Measurements from ENCODE around the gene FTSJ3. TPM values are rescaled to one million over a fixed set of nuclear protein-coding genes. Genes with fewer than 3 reads are reported as not detected.

Gene FTSJ3
- polyA plus RNA-seq, 2 of the 4 experiments (the other 2 are of a cell fraction): 74.5 to 104 TPM

DNA sequence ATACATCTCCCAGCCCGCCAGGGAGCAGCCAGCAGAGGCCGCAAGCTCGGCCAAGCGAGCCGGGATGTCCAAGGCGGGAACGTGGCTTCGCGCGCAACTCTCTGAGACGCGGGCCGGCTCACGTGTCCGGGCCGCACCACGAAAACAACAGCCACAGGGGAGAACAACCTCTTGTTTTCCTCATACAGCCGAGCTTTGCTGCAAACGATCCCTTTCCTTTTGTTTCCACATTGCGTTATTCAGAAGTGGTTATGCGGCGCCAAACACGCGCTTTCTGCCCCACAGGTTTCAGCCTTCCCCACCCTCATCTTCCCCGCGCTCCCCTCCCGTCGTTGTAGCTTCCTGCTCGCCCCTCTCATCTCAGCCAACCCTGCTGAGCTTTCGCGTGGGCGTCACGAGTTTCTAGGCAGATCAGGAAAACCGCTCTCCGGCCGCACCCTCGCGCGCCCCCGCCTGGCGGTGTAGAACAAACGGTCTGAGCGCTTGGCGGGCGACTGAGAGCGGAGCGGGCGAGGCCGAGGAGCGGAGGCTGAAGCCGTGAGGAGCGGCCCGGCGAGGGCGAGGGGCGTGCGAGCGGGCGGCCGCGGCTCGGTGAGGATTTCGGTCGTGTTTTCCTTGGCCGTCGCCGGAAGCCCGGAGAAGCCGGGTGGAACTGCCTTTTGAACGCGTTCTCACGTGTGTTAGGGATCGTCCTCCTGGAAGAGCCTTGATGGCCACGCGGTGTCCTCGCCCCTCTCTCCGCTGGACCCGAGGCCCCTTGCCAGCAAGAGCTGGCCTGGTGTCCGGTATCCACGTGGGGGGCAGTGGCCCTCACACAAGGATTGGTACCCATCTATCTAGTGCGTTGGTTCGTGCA lies 21.6 kb upstream of the FTSJ3 start (continued):
- TF ChIP-seq REST (IDR thresholded peaks at IDR 0.05) (peak; percentile 69), EP300 (IDR thresholded peaks at IDR 0.05) (no peak), HDAC2 (IDR thresholded peaks at IDR 0.05) (no peak; the same call in 1 of the 2 replicates), GATA3 (IDR thresholded peaks at IDR 0.05; ENCODE audit: borderline replicate concordance) (peak; percentile 91), FOXS1 (CRISPR knock-in tag; IDR thresholded peaks at IDR 0.05) (peak; percentile 63; the same call in 1 of the 2 replicates), ZC3H11A (IDR thresholded peaks at IDR 0.05) (no peak), ZNF302 (CRISPR knock-in tag; IDR thresholded peaks at IDR 0.05) (no peak; the same call in 1 of the 2 replicates), FOSB (CRISPR knock-in tag; IDR thresholded peaks at IDR 0.05) (no peak; the same call in 1 of the 2 replicates), MAZ (IDR thresholded peaks at IDR 0.05; ENCODE audit: borderline replicate concordance, low read depth, low read length) (no peak), FOSL2 (IDR thresholded peaks at IDR 0.05) (no peak), FOSL2 (CRISPR knock-in tag; IDR thresholded peaks at IDR 0.05) (no peak), NPAS2 (CRISPR knock-in tag; IDR thresholded peaks at IDR 0.05; ENCODE audit: borderline replicate concordance) (peak; percentile 95), CBX8 (IDR thresholded peaks at IDR 0.05) (no peak), E2F6 (IDR thresholded peaks at IDR 0.05; ENCODE audit: borderline replicate concordance, low read depth) (peak; percentile 100), SREBF2 (IDR thresholded peaks at IDR 0.05) (peak; percentile 14; the same call in 1 of the 2 replicates), HOXB13 (CRISPR knock-in tag; IDR thresholded peaks at IDR 0.05; ENCODE audit: low read depth) (peak; percentile 95), HOXA7 (CRISPR knock-in tag; IDR thresholded peaks at IDR 0.05) (peak; percentile 40; the same call in 1 of the 2 replicates), KDM1A (IDR thresholded peaks at IDR 0.05; ENCODE audit: low read depth) (peak; percentile 63; the same call in 1 of the 2 replicates)
- TF ChIP-seq, protein P1, sequence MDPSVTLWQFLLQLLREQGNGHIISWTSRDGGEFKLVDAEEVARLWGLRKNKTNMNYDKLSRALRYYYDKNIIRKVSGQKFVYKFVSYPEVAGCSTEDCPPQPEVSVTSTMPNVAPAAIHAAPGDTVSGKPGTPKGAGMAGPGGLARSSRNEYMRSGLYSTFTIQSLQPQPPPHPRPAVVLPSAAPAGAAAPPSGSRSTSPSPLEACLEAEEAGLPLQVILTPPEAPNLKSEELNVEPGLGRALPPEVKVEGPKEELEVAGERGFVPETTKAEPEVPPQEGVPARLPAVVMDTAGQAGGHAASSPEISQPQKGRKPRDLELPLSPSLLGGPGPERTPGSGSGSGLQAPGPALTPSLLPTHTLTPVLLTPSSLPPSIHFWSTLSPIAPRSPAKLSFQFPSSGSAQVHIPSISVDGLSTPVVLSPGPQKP (IDR thresholded peaks at IDR 0.05; ENCODE audit: low read depth, low read length): no peak
- TF ChIP-seq, protein P2, sequence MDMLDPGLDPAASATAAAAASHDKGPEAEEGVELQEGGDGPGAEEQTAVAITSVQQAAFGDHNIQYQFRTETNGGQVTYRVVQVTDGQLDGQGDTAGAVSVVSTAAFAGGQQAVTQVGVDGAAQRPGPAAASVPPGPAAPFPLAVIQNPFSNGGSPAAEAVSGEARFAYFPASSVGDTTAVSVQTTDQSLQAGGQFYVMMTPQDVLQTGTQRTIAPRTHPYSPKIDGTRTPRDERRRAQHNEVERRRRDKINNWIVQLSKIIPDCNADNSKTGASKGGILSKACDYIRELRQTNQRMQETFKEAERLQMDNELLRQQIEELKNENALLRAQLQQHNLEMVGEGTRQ (IDR thresholded peaks at IDR 0.05): peak; percentile 94
- TF ChIP-seq, protein P3, sequence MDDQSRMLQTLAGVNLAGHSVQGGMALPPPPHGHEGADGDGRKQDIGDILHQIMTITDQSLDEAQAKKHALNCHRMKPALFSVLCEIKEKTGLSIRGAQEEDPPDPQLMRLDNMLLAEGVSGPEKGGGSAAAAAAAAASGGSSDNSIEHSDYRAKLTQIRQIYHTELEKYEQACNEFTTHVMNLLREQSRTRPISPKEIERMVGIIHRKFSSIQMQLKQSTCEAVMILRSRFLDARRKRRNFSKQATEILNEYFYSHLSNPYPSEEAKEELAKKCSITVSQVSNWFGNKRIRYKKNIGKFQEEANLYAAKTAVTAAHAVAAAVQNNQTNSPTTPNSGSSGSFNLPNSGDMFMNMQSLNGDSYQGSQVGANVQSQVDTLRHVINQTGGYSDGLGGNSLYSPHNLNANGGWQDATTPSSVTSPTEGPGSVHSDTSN (IDR thresholded peaks at IDR 0.05): peak; percentile 37; the same call in 1 of the 2 replicates
- TF ChIP-seq, protein P4, sequence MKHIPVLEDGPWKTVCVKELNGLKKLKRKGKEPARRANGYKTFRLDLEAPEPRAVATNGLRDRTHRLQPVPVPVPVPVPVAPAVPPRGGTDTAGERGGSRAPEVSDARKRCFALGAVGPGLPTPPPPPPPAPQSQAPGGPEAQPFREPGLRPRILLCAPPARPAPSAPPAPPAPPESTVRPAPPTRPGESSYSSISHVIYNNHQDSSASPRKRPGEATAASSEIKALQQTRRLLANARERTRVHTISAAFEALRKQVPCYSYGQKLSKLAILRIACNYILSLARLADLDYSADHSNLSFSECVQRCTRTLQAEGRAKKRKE (CRISPR knock-in tag; IDR thresholded peaks at IDR 0.05; ENCODE audit: low read depth): peak; percentile 94
